Measurements from ENCODE around the gene DMWD.

DNA sequence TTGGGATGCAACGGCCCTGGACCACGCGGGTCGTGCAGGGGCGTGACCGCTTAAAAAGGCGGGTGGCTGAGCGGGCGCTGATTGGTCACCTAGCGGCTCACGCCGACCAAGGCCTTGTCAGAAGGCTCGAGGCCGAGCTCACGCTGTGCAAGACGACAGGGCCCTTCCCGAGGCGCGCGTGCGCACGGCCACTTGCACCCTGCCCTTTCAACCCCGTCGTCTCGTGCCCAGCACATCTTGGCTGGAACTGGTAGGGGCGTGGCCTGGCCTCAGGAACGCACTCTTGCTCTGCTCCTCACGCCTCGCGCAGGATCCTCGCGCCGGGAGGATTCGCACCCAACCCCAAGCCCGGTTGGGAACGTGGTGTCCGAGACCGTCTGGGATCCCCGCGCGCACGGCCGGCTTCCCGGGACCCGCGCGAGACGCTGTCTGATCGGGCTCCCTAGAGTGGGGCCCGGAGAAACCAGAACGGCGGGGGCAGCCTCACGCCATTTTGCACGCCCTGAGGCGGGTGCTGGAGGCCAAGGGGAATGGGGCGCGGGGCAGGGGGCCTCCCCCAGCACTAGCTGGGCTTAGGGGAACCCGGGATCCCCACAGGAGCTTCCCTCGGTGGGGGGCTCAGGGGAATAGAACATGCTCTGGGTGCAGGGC lies 59.4 kb downstream of the DMWD start, which contains the start of gene MEIOSIN:
- no peak for TF ChIP-seq POLR2A (IDR thresholded peaks at IDR 0.05; ENCODE audit: insufficient read depth in 1 of 2, low read depth in 2 of 2, low read length in 2 of 2)
- no peak for TF ChIP-seq ZFP37 (CRISPR knock-in tag; IDR thresholded peaks at IDR 0.05; ENCODE audit: borderline replicate concordance)
- TF ChIP-seq, protein P1, sequence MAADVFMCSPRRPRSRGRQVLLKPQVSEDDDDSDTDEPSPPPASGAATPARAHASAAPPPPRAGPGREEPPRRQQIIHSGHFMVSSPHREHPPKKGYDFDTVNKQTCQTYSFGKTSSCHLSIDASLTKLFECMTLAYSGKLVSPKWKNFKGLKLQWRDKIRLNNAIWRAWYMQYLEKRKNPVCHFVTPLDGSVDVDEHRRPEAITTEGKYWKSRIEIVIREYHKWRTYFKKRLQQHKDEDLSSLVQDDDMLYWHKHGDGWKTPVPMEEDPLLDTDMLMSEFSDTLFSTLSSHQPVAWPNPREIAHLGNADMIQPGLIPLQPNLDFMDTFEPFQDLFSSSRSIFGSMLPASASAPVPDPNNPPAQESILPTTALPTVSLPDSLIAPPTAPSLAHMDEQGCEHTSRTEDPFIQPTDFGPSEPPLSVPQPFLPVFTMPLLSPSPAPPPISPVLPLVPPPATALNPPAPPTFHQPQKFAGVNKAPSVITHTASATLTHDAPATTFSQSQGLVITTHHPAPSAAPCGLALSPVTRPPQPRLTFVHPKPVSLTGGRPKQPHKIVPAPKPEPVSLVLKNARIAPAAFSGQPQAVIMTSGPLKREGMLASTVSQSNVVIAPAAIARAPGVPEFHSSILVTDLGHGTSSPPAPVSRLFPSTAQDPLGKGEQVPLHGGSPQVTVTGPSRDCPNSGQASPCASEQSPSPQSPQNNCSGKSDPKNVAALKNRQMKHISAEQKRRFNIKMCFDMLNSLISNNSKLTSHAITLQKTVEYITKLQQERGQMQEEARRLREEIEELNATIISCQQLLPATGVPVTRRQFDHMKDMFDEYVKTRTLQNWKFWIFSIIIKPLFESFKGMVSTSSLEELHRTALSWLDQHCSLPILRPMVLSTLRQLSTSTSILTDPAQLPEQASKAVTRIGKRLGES (CRISPR knock-in tag; IDR thresholded peaks at IDR 0.05; ENCODE audit: borderline replicate concordance): no peak
- TF ChIP-seq IKZF1 (IDR thresholded peaks at IDR 0.05): no peak
- TF ChIP-seq, protein P2, sequence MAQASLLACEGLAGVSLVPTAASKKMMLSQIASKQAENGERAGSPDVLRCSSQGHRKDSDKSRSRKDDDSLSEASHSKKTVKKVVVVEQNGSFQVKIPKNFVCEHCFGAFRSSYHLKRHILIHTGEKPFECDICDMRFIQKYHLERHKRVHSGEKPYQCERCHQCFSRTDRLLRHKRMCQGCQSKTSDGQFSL (CRISPR knock-in tag; IDR thresholded peaks at IDR 0.05): no peak
- TF ChIP-seq ZNF274 (CRISPR knock-in tag; IDR thresholded peaks at IDR 0.05): no peak
- TF ChIP-seq CREM (IDR thresholded peaks at IDR 0.05): no peak
- TF ChIP-seq CREM (CRISPR knock-in tag; IDR thresholded peaks at IDR 0.05): no peak
- TF ChIP-seq EHMT2 (IDR thresholded peaks at IDR 0.05; ENCODE audit: borderline replicate concordance, low read depth, low read length): no peak
- TF ChIP-seq, protein P3, sequence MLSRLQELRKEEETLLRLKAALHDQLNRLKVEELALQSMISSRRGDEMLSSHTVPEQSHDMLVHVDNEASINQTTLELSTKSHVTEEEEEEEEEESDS (CRISPR knock-in tag; IDR thresholded peaks at IDR 0.05; ENCODE audit: borderline replicate concordance): no peak
- no peak for TF ChIP-seq ZBTB3 (CRISPR knock-in tag; IDR thresholded peaks at IDR 0.05; ENCODE audit: borderline replicate concordance, low read depth)
- TF ChIP-seq, protein P4, sequence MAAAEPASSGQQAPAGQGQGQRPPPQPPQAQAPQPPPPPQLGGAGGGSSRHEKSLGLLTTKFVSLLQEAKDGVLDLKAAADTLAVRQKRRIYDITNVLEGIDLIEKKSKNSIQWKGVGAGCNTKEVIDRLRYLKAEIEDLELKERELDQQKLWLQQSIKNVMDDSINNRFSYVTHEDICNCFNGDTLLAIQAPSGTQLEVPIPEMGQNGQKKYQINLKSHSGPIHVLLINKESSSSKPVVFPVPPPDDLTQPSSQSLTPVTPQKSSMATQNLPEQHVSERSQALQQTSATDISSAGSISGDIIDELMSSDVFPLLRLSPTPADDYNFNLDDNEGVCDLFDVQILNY (CRISPR knock-in tag; conservative IDR thresholded peaks at IDR 0.05): no peak
- TF ChIP-seq ZSCAN12 (CRISPR knock-in tag; IDR thresholded peaks at IDR 0.05): no peak
- TF ChIP-seq, protein P5, sequence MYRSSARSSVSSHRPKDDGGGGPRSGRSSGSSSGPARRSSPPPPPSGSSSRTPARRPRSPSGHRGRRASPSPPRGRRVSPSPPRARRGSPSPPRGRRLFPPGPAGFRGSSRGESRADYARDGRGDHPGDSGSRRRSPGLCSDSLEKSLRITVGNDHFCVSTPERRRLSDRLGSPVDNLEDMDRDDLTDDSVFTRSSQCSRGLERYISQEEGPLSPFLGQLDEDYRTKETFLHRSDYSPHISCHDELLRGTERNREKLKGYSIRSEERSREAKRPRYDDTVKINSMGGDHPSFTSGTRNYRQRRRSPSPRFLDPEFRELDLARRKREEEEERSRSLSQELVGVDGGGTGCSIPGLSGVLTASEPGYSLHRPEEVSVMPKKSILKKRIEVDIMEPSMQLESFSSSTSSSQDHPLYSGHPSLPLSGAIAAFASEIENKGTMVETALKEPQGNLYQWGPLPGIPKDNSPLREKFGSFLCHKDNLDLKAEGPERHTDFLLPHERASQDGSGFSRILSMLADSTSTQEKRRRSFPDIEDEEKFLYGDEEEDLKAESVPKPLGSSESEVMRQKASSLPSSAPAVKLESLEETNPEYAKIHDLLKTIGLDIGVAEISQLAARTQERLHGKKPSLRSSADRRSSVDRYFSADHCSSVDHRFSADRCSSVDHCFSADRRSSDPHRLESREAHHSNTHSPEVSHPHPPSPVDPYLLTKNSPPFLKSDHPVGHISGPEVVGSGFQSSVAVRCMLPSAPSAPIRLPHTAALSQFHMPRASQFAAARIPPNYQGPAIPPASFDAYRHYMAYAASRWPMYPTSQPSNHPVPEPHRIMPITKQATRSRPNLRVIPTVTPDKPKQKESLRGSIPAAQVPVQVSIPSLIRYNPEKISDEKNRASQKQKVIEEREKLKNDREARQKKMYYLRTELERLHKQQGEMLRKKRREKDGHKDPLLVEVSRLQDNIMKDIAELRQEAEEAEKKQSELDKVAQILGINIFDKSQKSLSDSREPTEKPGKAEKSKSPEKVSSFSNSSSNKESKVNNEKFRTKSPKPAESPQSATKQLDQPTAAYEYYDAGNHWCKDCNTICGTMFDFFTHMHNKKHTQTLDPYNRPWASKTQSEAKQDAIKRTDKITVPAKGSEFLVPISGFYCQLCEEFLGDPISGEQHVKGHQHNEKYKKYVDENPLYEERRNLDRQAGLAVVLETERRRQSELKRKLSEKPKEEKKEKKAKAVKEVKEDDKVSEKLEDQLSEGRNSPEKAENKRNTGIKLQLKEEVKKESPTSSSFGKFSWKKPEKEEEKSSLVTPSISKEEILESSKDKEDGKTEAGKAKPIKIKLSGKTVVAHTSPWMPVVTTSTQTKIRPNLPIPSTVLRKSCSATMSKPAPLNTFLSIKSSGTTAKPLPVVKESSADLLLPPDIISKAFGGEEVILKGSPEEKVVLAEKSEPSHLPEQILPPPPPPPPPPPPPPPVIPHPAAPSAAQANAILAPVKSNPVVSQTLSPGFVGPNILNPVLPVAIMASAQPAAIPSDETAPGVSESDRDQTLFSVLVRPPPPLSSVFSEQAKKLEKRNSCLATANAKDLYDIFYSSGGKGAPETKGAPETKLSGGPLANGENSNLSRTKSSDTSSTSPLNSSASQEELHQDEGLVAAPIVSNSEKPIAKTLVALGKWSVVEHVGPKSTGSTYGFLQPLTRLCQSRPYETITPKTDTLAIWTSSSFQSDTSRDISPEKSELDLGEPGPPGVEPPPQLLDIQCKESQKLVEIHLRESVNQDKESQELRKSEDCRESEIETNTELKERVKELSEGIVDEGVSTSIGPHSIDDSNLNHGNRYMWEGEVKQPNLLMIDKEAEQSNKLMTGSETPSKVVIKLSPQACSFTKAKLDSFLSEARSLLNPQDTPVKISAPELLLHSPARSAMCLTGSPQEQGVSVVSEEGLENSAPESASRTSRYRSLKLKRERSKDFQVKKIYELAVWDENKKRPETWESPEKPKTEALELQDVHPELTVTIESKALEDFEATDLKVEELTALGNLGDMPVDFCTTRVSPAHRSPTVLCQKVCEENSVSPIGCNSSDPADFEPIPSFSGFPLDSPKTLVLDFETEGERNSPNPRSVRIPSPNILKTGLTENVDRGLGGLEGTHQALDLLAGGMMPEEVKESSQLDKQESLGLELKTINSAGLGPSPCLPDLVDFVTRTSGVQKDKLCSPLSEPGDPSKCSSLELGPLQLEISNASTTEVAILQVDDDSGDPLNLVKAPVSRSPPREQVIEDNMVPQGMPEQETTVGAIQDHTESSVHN (CRISPR knock-in tag; IDR thresholded peaks at IDR 0.05): no peak
